Cortex of kidney (tissue), 1 donor: Measurements from ENCODE around the gene SH3GL2.

ENCODE experiments used
- DNase-seq: peaks from one replicate; lab custom pipeline; 2025; lab: John Stamatoyannopoulos, UW

The SH3GL2 gene

DNA sequence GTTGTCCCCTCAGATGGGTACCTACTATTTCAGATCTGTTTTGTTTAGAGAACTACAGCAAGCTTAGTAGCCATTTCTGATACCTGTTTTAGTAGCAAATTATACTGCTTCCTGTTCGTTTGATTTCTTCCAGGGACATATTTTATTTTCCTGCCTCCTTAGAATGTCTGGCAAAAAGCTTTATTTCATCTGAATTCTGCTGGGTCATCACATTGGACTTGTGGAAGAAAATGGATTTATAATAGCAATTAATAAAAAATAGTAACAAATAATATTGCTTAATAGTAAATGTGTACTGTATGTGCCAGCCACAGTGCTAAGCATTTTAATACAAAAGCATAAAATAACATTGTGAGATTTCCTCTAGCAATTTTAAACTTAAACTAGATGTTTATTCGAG is 79.4 kb downstream of the SH3GL2 start:
- no peak for DNase-seq

GRCh38 chr9:17660158-17660557 is 81.3 kb downstream of the SH3GL2 start:
- DNase-seq = no peak

DNA sequence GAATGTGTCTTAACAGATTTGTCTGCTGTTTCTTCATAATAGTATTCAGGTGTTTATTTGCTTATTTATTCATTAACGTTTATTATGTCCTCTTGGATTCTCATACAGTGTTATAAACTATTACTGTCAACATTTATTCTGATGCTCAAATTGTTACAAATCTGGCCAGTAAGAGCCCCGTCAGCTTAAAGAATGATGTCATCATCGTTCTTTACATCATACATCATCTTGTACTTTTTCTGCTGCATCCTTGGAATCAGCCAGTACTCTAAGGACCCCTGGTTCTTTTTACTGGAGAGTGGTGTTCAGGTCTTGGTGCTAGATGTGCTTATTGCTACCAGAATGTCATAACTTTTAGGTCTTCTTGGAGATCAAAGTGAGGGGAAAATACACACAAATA is 86.6 kb downstream of the SH3GL2 start:
- no peak for DNase-seq

- DNase-seq = no peak
These were observed 90.3 kb downstream of the SH3GL2 start for GRCh38 chr9:17669206-17669605.

DNA sequence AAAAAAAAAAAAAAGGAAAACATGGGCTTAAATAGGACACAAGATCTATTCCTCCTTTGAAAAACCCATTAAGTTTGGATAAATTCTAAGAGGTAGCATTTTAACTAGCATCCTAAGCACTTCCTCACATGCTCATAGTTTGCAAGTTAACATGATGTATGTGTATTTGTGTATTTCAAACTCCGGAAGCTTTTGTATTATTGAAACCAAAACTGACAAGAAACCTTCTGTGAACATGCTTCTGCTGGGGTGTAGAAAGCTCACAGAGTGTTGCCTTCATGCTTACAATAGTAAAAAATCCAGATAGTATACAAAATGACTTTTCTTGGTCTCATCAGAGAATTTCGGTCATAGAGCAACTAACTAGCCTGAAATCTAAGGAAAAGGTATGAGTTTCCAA is 103.8 kb downstream of the SH3GL2 start:
- DNase-seq = no peak

GRCh38 chr9:17688834-17689233 is 110.0 kb downstream of the SH3GL2 start:
- DNase-seq = no peak

- DNase-seq = no peak
These were observed 115.5 kb downstream of the SH3GL2 start for GRCh38 chr9:17694336-17694735.

DNA sequence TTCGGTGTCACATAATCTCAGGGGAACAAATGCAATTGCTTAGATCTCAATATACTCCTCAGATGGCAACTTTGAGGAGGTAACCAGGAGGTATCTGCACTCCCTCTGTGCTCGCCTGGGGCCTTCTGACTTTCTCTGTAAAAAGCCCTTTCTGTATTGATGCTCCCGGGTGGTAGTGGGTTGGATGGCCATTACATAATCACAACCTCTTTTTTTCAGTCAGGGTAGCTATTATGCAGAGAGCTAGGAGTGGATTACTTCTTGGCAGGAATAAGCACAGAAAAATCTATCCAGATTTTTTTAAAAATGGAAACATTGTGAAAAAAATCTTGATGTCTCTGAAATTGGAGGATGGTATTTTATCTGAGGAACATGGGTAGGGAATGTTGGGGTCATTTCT is 116.6 kb downstream of the SH3GL2 start:
- DNase-seq = no peak

GRCh38 chr9:17699615-17700330 is 120.9 kb downstream of the SH3GL2 start:
- DNase-seq = no peak

- no peak for DNase-seq
These were observed 127.5 kb downstream of the SH3GL2 start for GRCh38 chr9:17706347-17706746.

- DNase-seq = no peak
These were observed 140.2 kb downstream of the SH3GL2 start for GRCh38 chr9:17719053-17719452.

DNA sequence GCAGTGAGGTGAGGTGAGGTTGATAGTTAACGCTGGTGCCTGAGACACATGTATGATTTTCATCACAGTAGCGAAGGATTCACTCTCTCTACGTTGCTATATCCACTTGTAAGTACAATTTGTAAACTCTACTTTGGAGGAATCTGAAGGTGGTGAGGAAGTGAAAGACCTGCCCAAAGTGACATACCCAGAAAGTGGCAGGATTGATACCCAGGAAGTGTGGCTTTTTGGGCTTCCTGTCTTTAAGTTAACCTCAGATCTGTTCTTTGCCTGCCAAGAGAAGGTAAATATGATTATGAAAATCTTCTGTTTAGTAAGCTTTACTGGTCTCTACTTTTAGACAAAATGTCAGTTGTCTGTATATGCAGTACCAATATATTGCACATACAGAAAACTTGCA is 143.1 kb downstream of the SH3GL2 start:
- no peak for DNase-seq

GRCh38 chr9:17723656-17724055 is 144.8 kb downstream of the SH3GL2 start:
- no peak for DNase-seq

DNA sequence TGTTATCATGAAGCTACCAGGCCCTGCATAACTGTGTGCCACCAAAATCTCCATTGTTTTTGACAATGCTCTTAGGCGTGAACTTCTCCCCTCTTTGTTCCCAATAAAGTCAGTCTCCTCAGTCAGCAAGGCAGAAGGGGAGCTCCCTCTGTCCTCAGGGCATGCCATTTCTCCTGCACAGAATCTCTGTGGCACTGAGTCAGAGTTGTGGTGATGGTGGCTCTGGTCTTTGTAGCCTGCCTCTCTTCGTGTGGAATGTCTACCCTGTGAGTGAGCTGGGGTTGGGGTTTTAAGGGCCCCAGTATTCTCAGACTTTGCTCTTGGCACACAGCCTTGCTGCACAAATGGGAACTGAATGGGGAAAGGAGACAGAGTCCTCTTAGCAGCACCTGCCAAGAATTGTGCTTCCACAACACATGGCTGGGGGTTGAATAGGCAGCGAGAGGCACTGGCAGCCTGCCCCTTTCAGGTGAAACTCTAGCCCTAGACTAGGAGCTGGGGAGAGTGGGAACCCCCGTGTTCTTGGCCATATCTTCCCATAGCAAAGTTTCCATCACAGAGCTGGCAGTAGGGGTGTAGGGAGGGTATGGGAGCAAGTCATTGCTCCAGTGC is 146.6 kb downstream of the SH3GL2 start:
- DNase-seq = no peak

DNA sequence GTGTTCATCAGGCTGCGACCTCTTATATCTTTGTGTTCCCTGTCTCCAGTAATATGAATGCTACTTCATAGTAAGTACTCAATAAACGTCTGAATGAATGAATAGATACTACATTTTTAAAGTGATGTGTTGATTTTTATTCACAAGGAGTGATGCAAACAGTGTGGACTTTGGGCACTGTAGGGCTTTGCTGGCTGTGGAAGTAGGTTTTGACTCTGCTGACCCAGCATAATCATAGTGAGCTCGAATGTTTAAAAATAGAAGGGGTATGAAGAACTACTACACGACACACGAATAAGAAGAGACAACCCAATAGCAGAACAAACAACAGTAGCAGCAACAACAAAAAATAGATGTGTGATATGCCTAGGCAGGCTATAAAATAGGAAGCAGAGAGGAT is 147.4 kb downstream of the SH3GL2 start:
- no peak for DNase-seq

DNA sequence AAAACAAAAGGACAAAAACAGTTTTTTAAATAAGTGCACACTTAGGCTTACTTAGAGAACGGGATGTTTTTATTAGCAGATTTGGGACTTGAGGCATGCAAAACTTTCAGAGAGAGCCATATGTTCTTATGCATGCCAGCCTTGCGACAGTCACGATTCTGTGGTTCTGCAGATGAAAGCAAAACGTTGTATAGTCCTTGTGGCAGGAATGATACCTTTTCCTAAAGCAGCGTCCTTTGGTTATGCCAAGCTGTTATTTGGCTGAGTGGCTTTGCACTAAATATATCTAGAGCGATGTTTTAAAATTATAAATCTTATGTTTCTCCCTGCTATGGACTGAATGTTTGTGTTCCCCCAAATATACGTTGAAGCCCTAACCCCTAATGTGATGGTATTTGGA is 152.0 kb downstream of the SH3GL2 start:
- no peak for DNase-seq

DNA sequence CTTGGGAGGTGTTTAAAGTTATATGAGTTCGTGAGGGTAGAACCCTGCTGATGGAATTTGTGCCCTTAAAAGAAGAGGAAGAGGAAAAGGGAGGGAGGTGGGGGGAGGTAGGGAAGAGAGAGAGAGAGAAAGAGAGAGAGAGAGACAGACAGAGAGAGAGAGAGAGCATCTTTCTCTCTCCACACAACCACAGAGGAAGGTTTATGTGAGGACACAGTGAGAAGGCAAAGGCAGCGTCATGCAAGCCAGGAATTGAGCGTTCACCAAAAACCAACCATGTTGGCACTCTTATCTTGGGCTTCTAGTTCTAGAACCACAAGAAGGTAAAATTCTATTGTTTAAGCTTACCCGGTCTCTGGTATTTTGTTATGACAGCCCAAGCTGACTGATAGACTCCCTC is 152.4 kb downstream of the SH3GL2 start:
- DNase-seq = no peak

DNA sequence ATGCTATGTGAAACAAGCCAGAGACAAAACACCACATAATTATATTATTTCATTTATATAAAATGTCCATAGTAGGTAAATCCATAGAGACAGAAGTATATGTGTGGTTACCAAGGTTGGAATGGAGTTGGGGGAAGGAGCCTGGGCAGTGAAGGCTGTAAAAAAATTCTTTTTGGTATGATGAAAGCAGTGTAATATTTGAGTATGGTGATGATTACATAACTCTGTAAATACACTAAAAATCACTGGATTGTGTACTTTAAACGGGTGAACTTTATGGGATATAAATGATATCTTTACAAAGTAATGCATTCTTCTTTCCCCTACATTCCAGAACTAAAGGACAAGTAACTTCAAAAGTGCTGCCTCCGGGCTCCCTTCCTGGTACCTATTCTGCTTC is 155.8 kb downstream of the SH3GL2 start:
- no peak for DNase-seq

GRCh38 chr9:17735859-17736258 is 157.0 kb downstream of the SH3GL2 start:
- no peak for DNase-seq

- DNase-seq = no peak
These were observed 160.2 kb downstream of the SH3GL2 start for GRCh38 chr9:17739022-17739421.

GRCh38 chr9:17739736-17740135 is 160.9 kb downstream of the SH3GL2 start:
- DNase-seq = no peak

- no peak for DNase-seq
These were observed 163.2 kb downstream of the SH3GL2 start for GRCh38 chr9:17742067-17742466.

- no peak for DNase-seq
These were observed 165.9 kb downstream of the SH3GL2 start for GRCh38 chr9:17744786-17745185.

GRCh38 chr9:17750269-17750668 is 171.4 kb downstream of the SH3GL2 start:
- DNase-seq = no peak
